ENCODE results near the gene BTF3L4.
"Not testable (repeated sequence)": the region's sequence is repeated elsewhere in the genome, so short reads cannot be mapped to it uniquely, and the experiment has no call there.

Gene BTF3L4

DNA sequence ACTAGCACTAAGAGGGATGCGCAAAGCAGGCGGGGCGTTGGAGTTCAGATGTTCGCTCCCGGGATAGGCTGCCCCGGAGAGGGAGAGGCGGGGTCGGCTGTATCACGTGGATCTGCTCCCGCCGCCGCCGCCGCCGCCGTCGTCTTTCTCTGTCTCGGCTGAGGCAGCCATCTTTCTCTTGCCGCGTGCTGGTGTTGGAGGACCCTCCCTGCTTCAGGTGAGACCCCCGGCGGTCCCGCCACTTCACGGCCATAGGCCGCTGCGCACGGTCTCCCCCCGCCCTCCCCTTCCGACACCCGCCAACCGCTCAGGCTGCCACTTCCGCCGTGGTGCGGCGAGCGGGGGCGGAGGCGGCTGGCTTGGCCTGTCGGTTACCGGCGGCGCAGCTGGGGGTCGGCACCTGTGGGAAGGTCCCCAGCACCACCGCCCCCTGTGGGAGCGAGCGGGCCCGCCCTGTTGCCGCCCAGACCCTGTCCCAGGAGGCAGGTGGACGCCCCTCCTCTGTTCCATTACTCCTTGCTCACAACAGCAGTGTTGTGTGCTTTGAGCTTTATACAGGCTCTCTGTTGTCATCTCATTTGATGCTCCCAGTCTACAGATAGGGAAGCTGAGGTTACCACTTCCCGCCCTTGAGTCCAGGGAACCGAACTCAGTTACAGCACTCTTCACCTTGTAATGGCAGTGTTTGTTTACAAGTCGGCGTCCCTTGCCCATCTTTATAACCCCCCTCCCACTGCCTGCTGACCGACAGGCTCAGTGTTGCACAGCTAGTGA is at the start of gene BTF3L4:
Gene BTF3L4 (plus strand): TSS at position 133 of the 774 bp plus-strand sequence. CDS start 3,553 bp downstream, outside the sequence.
- peak within 1 kb of the TSS; percentile 83 for H3K27ac ChIP-seq (ENCODE audit: low read length)
- H3K4me3 ChIP-seq (ENCODE audit: low read length in 2 of 2): peak within 1 kb of the TSS; percentile 85 to 97
- peak within 1 kb of the TSS; percentile 81 to 94 for H3K9ac ChIP-seq (ENCODE audit: low read length in 2 of 2)
- H3K27me3 ChIP-seq (ENCODE audit: control insufficient read depth in 1 of 2, insufficient read depth in 2 of 2, low read length in 2 of 2): no peaks in the 10 kb centered on the region
- peaks cover 20% of the 10 kb centered on the region for H3K4me1 ChIP-seq (ENCODE audit: control insufficient read depth, insufficient read depth, low read length)
- peaks cover 9% of the 10 kb centered on the region in 2 donors for H3K36me3 ChIP-seq (ENCODE audit: control insufficient read depth in 2 of 2, insufficient read depth in 2 of 2, low read length in 2 of 2)
- no peaks in the 10 kb centered on the region for H3K9me3 ChIP-seq (ENCODE audit: control insufficient read depth in 2 of 2, low read length in 2 of 2)

- Histone ChIP-seq H3K9me3 (ENCODE audit: control insufficient read depth in 2 of 2, low read length in 2 of 2) (no peaks in the 10 kb centered on the region), H3K9ac (ENCODE audit: low read length in 2 of 2) (no peak overlapping the region), H3K4me1 (ENCODE audit: control insufficient read depth, insufficient read depth, low read length) (no peaks in the 10 kb centered on the region), H3K27me3 (ENCODE audit: control insufficient read depth in 1 of 2, insufficient read depth in 2 of 2, low read length in 2 of 2) (peaks cover 5 to 6% of the 10 kb centered on the region in 2 donors), H3K4me3 (ENCODE audit: low read length in 2 of 2) (no peak overlapping the region), H3K36me3 (ENCODE audit: control insufficient read depth in 2 of 2, insufficient read depth in 2 of 2, low read length in 2 of 2) (no peaks in the 10 kb centered on the region), H3K27ac (ENCODE audit: low read length) (no peak overlapping the region)
These were observed 48.7 kb upstream of the BTF3L4 start for GRCh38 chr1:52007215-52008002.

GRCh38 chr1:52008071-52008809 is 47.9 kb upstream of the BTF3L4 start:
- Histone ChIP-seq H3K4me3 (ENCODE audit: low read length in 2 of 2) (no peak overlapping the region), H3K4me1 (ENCODE audit: control insufficient read depth, insufficient read depth, low read length) (no peaks in the 10 kb centered on the region), H3K9ac (ENCODE audit: low read length in 2 of 2) (no peak overlapping the region), H3K36me3 (ENCODE audit: control insufficient read depth in 2 of 2, insufficient read depth in 2 of 2, low read length in 2 of 2) (no peaks in the 10 kb centered on the region), H3K9me3 (ENCODE audit: control insufficient read depth in 2 of 2, low read length in 2 of 2) (no peaks in the 10 kb centered on the region), H3K27ac (ENCODE audit: low read length) (no peak overlapping the region), H3K27me3 (ENCODE audit: control insufficient read depth in 1 of 2, insufficient read depth in 2 of 2, low read length in 2 of 2) (peaks cover 5 to 6% of the 10 kb centered on the region in 2 donors)

DNA sequence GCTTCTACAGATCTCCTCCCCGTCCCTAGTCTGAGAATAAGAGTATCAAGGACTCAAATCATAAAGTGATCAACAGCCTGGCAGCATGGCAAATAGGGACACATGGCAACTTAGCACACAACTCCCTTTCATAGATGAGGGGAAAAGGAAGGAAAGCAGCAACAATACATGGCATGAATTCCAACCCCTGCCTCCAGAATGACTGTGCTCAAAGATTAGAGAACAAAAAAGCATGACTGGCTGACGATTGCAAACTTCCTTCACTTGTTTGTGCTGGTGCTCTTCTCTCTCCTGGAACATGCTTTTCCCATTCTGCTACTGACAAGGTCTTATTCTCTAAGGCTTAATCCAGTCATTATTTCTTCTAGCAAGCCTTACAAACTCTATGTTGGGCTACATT is 34.0 kb upstream of the BTF3L4 start:
- H3K9ac ChIP-seq (ENCODE audit: low read length in 2 of 2): no peak overlapping the region
- H3K9me3 ChIP-seq (ENCODE audit: control insufficient read depth in 2 of 2, low read length in 2 of 2): no peaks in the 10 kb centered on the region
- no peak overlapping the region for H3K27ac ChIP-seq (ENCODE audit: low read length)
- H3K4me1 ChIP-seq (ENCODE audit: control insufficient read depth, insufficient read depth, low read length): no peaks in the 10 kb centered on the region
- H3K27me3 ChIP-seq (ENCODE audit: control insufficient read depth in 1 of 2, insufficient read depth in 2 of 2, low read length in 2 of 2): no peaks in the 10 kb centered on the region
- H3K4me3 ChIP-seq (ENCODE audit: low read length in 2 of 2): no peak overlapping the region
- H3K36me3 ChIP-seq (ENCODE audit: control insufficient read depth in 2 of 2, insufficient read depth in 2 of 2, low read length in 2 of 2): peaks cover 29 to 32% of the 10 kb centered on the region in 2 donors

GRCh38 chr1:52026278-52026677 is 29.8 kb upstream of the BTF3L4 start:
- no peak overlapping the region for H3K27ac ChIP-seq (ENCODE audit: low read length)
- no peak overlapping the region for H3K4me3 ChIP-seq (ENCODE audit: low read length in 2 of 2)
- no peaks in the 10 kb centered on the region for H3K9me3 ChIP-seq (ENCODE audit: control insufficient read depth in 2 of 2, low read length in 2 of 2)
- no peaks in the 10 kb centered on the region for H3K27me3 ChIP-seq (ENCODE audit: control insufficient read depth in 1 of 2, insufficient read depth in 2 of 2, low read length in 2 of 2)
- peaks cover under 1% of the 10 kb centered on the region for H3K4me1 ChIP-seq (ENCODE audit: control insufficient read depth, insufficient read depth, low read length)
- H3K9ac ChIP-seq (ENCODE audit: low read length in 2 of 2): no peak overlapping the region
- peaks cover 21 to 29% of the 10 kb centered on the region in 2 donors for H3K36me3 ChIP-seq (ENCODE audit: control insufficient read depth in 2 of 2, insufficient read depth in 2 of 2, low read length in 2 of 2)

DNA sequence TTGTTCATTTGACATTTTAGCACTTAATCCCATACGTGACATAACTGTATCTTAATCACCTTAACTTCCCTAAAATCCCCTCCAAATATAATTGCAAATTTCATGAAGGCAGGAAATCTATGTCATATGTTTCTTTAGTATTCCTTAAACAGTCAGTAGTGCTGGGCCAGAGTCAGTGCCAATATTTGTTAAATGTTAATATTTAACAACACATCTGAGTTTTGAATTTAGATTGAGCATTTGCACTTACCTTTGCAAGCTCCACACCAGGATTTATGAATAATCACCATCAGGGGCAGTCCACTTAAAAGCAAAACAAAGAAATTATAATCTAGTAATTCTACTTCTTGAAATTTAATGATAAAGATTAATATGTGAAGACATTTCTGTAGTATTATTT is 27.8 kb upstream of the BTF3L4 start:
- H3K27me3 ChIP-seq (ENCODE audit: control insufficient read depth in 1 of 2, insufficient read depth in 2 of 2, low read length in 2 of 2): no peaks in the 10 kb centered on the region
- no peak overlapping the region for H3K9ac ChIP-seq (ENCODE audit: low read length in 2 of 2)
- H3K4me3 ChIP-seq (ENCODE audit: low read length in 2 of 2): no peak overlapping the region
- peaks cover 12% of the 10 kb centered on the region for H3K4me1 ChIP-seq (ENCODE audit: control insufficient read depth, insufficient read depth, low read length)
- no peak overlapping the region for H3K27ac ChIP-seq (ENCODE audit: low read length)
- no peaks in the 10 kb centered on the region for H3K9me3 ChIP-seq (ENCODE audit: control insufficient read depth in 2 of 2, low read length in 2 of 2)
- H3K36me3 ChIP-seq (ENCODE audit: control insufficient read depth in 2 of 2, insufficient read depth in 2 of 2, low read length in 2 of 2): peaks cover 7 to 14% of the 10 kb centered on the region in 2 donors

DNA sequence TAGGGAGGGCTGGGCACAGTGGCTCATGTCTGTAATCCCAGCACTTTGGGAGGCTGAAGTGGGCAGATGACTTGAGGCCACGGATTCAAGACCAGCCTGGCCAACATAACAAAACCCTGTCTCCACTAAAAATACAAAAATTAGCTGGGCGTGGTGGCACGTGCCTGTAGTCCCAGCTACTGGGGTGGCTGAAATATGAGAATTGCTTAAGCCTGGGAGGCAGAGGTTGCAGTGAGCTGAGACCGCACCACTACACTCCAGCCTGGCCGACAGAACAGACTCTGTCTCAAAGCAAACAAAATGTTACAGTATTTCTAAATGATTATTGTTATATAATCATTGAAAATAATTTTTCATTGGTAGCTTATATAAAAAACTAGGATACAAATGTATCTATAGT is 27.3 kb upstream of the BTF3L4 start:
- not testable (repeated sequence) for H3K27ac ChIP-seq (ENCODE audit: low read length); H3K9me3 ChIP-seq (ENCODE audit: control insufficient read depth in 2 of 2, low read length in 2 of 2); H3K36me3 ChIP-seq (ENCODE audit: control insufficient read depth in 2 of 2, insufficient read depth in 2 of 2, low read length in 2 of 2); H3K27me3 ChIP-seq (ENCODE audit: control insufficient read depth in 1 of 2, insufficient read depth in 2 of 2, low read length in 2 of 2); H3K4me3 ChIP-seq (ENCODE audit: low read length in 2 of 2); H3K9ac ChIP-seq (ENCODE audit: low read length in 2 of 2)
- H3K4me1 ChIP-seq (ENCODE audit: control insufficient read depth, insufficient read depth, low read length): peaks cover 12% of the 10 kb centered on the region

GRCh38 chr1:52032124-52032784 is 23.8 kb upstream of the BTF3L4 start:
- peak overlapping the region; percentile 59 for H3K27ac ChIP-seq (ENCODE audit: low read length)
- no peaks in the 10 kb centered on the region for H3K9me3 ChIP-seq (ENCODE audit: control insufficient read depth in 2 of 2, low read length in 2 of 2)
- peaks cover 0 to 4% of the 10 kb centered on the region in 2 donors for H3K36me3 ChIP-seq (ENCODE audit: control insufficient read depth in 2 of 2, insufficient read depth in 2 of 2, low read length in 2 of 2)
- peak overlapping the region; percentile 77 to 97 for H3K4me3 ChIP-seq (ENCODE audit: low read length in 2 of 2)
- no peaks in the 10 kb centered on the region for H3K27me3 ChIP-seq (ENCODE audit: control insufficient read depth in 1 of 2, insufficient read depth in 2 of 2, low read length in 2 of 2)
- H3K9ac ChIP-seq (ENCODE audit: low read length in 2 of 2): peak overlapping the region; percentile 73 to 82
- peaks cover 12% of the 10 kb centered on the region for H3K4me1 ChIP-seq (ENCODE audit: control insufficient read depth, insufficient read depth, low read length)

DNA sequence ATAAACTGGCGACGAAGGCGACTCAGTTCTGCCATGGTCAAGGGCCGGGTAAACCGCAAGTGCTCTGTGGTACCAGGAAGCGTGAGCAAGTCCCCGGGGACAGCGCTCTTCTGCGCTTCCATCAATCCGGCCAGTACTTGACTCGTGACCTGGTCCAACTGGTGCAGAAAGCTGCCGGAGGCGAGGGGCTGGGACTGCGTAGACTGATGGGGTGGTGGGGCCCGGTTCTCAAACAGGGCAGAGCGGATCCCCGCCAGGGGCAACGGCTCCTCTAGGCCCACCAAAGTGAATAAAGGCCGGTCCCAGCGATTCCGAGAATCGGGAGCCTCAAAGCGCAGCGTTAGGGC is 23.3 kb upstream of the BTF3L4 start:
- Histone ChIP-seq H3K27ac (ENCODE audit: low read length) (peak overlapping the region; percentile 59), H3K4me3 (ENCODE audit: low read length in 2 of 2) (peak overlapping the region; percentile 77 to 97), H3K4me1 (ENCODE audit: control insufficient read depth, insufficient read depth, low read length) (peaks cover 12% of the 10 kb centered on the region), H3K36me3 (ENCODE audit: control insufficient read depth in 2 of 2, insufficient read depth in 2 of 2, low read length in 2 of 2) (peaks cover 0 to 4% of the 10 kb centered on the region in 2 donors), H3K9me3 (ENCODE audit: control insufficient read depth in 2 of 2, low read length in 2 of 2) (no peaks in the 10 kb centered on the region), H3K27me3 (ENCODE audit: control insufficient read depth in 1 of 2, insufficient read depth in 2 of 2, low read length in 2 of 2) (no peaks in the 10 kb centered on the region), H3K9ac (ENCODE audit: low read length in 2 of 2) (peak overlapping the region; percentile 73 to 82)
